Small intestine (tissue), 7 donors: ENCODE data around the gene EBP. TPM values are rescaled to one million over a fixed set of nuclear protein-coding genes. Genes with fewer than 3 reads are reported as not detected.

Experiments used
- DNase-seq, 2 donors: peaks; one replicate each; pipeline versions ENCODE4 v3.0.0 to v3.0.0-alpha.2; 2013
- FAIRE-seq: peaks from 2 replicates; lab custom pipeline; 2012; peaks lifted over from hg19 to GRCh38; lab: Jason Lieb, UNC
- H3K27ac ChIP-seq, 3 donors: one replicate each; pipeline ENCODE4 v1.5.1; 2013; ENCODE audit warnings: low read length in 2 of 3, mild to moderate bottlenecking in 2 of 3, control low read depth in 1 of 3, inconsistent platforms in 1 of 3, low read depth in 1 of 3, moderate library complexity in 1 of 3
- H3K27me3 ChIP-seq, 3 donors: one replicate each; pipeline ENCODE4 v1.6.1; 2013; ENCODE audit warnings: low read length in 3 of 3, inconsistent platforms in 1 of 3; ENCODE audit not compliant: control insufficient read depth in 3 of 3, insufficient read depth in 3 of 3
- H3K36me3 ChIP-seq, 3 donors: one replicate each; pipeline ENCODE4 v1.6.1; 2013; ENCODE audit warnings: low read length in 3 of 3, inconsistent platforms in 1 of 3, low read depth in 1 of 3, mild to moderate bottlenecking in 1 of 3, moderate library complexity in 1 of 3; ENCODE audit not compliant: control insufficient read depth in 3 of 3, insufficient read depth in 2 of 3
- H3K4me1 ChIP-seq, 3 donors: one replicate each; pipeline ENCODE4 v1.6.1; 2013; ENCODE audit warnings: low read length in 2 of 3, inconsistent platforms in 1 of 3, low read depth in 1 of 3, mild to moderate bottlenecking in 1 of 3, moderate library complexity in 1 of 3; ENCODE audit not compliant: control insufficient read depth in 3 of 3, insufficient read depth in 2 of 3
- H3K4me3 ChIP-seq, 3 donors: one replicate each; pipeline ENCODE4 v1.5.1; 2013; ENCODE audit warnings: low read length in 3 of 3, control low read depth in 1 of 3, inconsistent platforms in 1 of 3, low read depth in 1 of 3, mild to moderate bottlenecking in 1 of 3, moderate library complexity in 1 of 3
- H3K9me3 ChIP-seq, 2 donors: one replicate each; pipeline ENCODE4 v1.6.1; 2013; ENCODE audit warnings: low read depth in 1 of 2, low read length in 1 of 2; ENCODE audit not compliant: control insufficient read depth in 2 of 2, insufficient read depth in 1 of 2
- WGBS, 3 donors: extraction: QIAGEN DNeasy Blood & Tissue Kit; methylation state at CpG; one replicate each; pipeline ENCODE4 v1.1.7; 2013; 5-methylcytosine and 5-hydroxymethylcytosine counted together
- polyA plus RNA-seq, 4 donors: library from polyadenylated mRNA; stranded (reverse) in 3 of 4; unstranded in 1 of 4; fragments of 200-250 nt in 3 of 4; fragments of 120-200 nt in 1 of 4; gene quantifications; one replicate each; pipeline versions ENCODE4 v1.2.1 to v1.2.3, GENCODE V29; 2013
- donor health status: healthy with polysubstance abuse.
- donor health status: control.
- donor health status: control.
- donor health status: Bipolar disorder and iron deficiency.
- donor health status: healthy.

EBP gene
- polyA plus RNA-seq, 4 donors, result 92.9 to 298 (median 124) TPM

- Histone ChIP-seq H3K9me3 (no peaks in the 10 kb centered on the region), H3K36me3 (peaks cover 0 to 6% (median 0%) of the 10 kb centered on the region in 3 donors), H3K27me3 (no peaks in the 10 kb centered on the region), H3K4me3 (no peak overlapping the region), H3K4me1 (no peaks in the 10 kb centered on the region), H3K27ac (no peak overlapping the region)
- DNase-seq (no peak), FAIRE-seq (no peak)
- 82 to 93% (median 91%) methylated on average over 3 of the region's 3 CpGs for WGBS, 3 donors
These were observed 33.6 kb upstream of the EBP start for GRCh38 chrX:48488034-48488433.

- Histone ChIP-seq H3K27me3 (no peaks in the 10 kb centered on the region), H3K36me3 (peaks cover 0 to 2% (median 0%) of the 10 kb centered on the region in 3 donors), H3K4me1 (no peaks in the 10 kb centered on the region), H3K4me3 (no peak overlapping the region), H3K27ac (no peak overlapping the region), H3K9me3 (no peaks in the 10 kb centered on the region)
- DNase-seq (no peak), FAIRE-seq (no peak)
- 84 to 88% (median 87%) methylated on average over 6 to 9 of the region's 9 CpGs for WGBS, 3 donors
These were observed 32.3 kb upstream of the EBP start for GRCh38 chrX:48489296-48489695.

DNA sequence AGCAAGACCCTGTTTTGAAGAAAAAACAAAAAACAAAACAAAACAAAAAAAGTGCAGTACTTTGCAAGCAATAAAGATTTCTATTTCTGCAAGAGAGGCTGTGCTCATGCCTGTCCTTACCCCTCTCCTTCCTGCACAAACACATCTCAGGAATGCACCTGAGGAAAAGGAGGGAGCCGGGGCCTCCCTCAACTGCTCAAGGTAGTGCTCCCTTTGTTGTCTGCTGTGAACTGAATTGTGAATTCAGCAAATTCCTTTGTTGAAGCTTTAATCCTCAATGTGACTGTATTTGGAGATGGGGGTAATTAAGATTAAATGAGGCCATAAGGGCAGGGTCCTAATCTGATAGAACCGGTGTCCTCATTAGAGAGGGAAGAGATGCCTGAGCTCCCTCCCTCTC lies 31.7 kb upstream of the EBP start:
- Histone ChIP-seq H3K27me3 (no peaks in the 10 kb centered on the region), H3K4me3 (no peak overlapping the region), H3K27ac (no peak overlapping the region), H3K4me1 (no peaks in the 10 kb centered on the region), H3K36me3 (peaks cover 0 to 2% (median 0%) of the 10 kb centered on the region in 3 donors), H3K9me3 (no peaks in the 10 kb centered on the region)
- DNase-seq (no peak), FAIRE-seq (no peak)
- 40 to 73% (median 64%) methylated on average over 2 of the region's 2 CpGs for WGBS, 3 donors

DNA sequence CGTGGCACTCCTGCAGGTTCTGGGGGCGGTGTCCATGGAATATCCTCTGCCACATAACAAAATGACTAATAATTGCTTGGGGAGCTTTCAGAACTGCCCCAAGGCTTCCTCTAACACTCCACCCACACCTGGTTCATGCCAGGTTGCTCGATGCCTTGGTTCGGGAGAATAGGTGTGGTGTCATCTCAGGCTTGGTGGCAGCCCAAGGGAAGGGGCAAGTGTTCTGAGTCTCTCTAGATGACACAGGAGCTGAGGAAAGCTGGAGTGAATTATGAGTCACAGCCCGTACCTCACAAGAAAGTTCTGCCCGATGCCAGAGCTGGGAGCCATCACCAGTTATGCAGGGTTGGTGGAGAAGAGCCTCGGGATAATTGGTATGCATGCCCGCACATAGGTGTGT lies 30.9 kb upstream of the EBP start:
- 79 to 82% (median 81%) methylated on average over 8 of the region's 8 CpGs for WGBS, 3 donors
- Histone ChIP-seq H3K4me3 (no peak overlapping the region), H3K27me3 (no peaks in the 10 kb centered on the region), H3K9me3 (no peaks in the 10 kb centered on the region), H3K4me1 (no peaks in the 10 kb centered on the region), H3K27ac (no peak overlapping the region), H3K36me3 (peaks cover 0 to 2% (median 0%) of the 10 kb centered on the region in 3 donors)
- DNase-seq, result no peak
- no peak for FAIRE-seq

- Histone ChIP-seq H3K27me3 (no peaks in the 10 kb centered on the region), H3K4me3 (no peak overlapping the region), H3K4me1 (no peaks in the 10 kb centered on the region), H3K36me3 (peaks cover 0 to 2% (median 0%) of the 10 kb centered on the region in 3 donors), H3K27ac (no peak overlapping the region), H3K9me3 (no peaks in the 10 kb centered on the region)
- DNase-seq, result no peak
- no peak for FAIRE-seq
- 86 to 96% (median 95%) methylated on average over 9 of the region's 9 CpGs for WGBS, 3 donors
These were observed 29.8 kb upstream of the EBP start for GRCh38 chrX:48491809-48492208.

GRCh38 chrX:48492293-48492910 lies 29.2 kb upstream of the EBP start:
- no peaks in the 10 kb centered on the region for H3K27me3 ChIP-seq
- H3K4me3 ChIP-seq, result no peak overlapping the region
- H3K9me3 ChIP-seq, result no peaks in the 10 kb centered on the region
- no peak overlapping the region for H3K27ac ChIP-seq
- H3K4me1 ChIP-seq, result no peaks in the 10 kb centered on the region
- no peak for FAIRE-seq
- WGBS, 3 donors, result 73 to 80% (median 76%) methylated on average over 5 to 7 of the region's 7 CpGs
- peaks cover 0 to 1% (median 0%) of the 10 kb centered on the region in 3 donors for H3K36me3 ChIP-seq
- no peak for DNase-seq

GRCh38 chrX:48493890-48494364 lies 27.7 kb upstream of the EBP start:
- Histone ChIP-seq H3K36me3 (no peaks in the 10 kb centered on the region), H3K4me3 (no peak overlapping the region), H3K9me3 (no peaks in the 10 kb centered on the region), H3K27me3 (no peaks in the 10 kb centered on the region), H3K4me1 (no peaks in the 10 kb centered on the region), H3K27ac (no peak overlapping the region)
- WGBS, 3 donors, result 18 to 30% (median 26%) methylated on average over 10 of the region's 10 CpGs
- no peak for FAIRE-seq
- DNase-seq, result peak; percentile 15 to 37

DNA sequence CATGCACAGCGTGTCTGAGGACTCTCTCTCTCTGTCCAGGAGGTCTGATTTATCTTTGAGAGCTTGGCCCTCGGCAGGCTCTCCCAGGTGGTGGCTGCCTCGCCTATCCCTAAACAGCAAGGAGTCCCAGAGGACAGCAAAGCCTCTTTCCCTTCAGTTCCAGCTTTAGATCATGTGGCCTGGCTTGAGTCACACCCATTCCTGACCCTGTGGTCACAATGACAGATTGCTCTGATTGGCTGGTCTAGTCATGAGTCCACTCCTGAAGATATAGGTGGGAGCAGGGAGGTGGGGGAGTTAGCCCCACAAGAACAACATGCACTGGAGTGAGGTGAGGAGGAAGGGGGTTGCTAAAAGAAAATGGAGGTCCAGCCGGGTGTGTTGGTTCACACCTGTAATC lies 24.9 kb upstream of the EBP start:
- Histone ChIP-seq H3K4me1 (no peaks in the 10 kb centered on the region), H3K4me3 (no peak overlapping the region), H3K36me3 (peaks cover 0 to 3% (median 0%) of the 10 kb centered on the region in 3 donors), H3K9me3 (no peaks in the 10 kb centered on the region), H3K27ac (no peak overlapping the region), H3K27me3 (no peaks in the 10 kb centered on the region)
- WGBS, 3 donors, result 66 to 85% (median 79%) methylated on average over 3 to 4 of the region's 4 CpGs
- DNase-seq, result no peak
- FAIRE-seq, result no peak

- no peak overlapping the region for H3K27ac ChIP-seq
- H3K36me3 ChIP-seq, result peaks cover 0 to 3% (median 0%) of the 10 kb centered on the region in 3 donors
- no peaks in the 10 kb centered on the region for H3K9me3 ChIP-seq
- FAIRE-seq, result no peak
- DNase-seq, result no peak
- 58 to 76% (median 71%) methylated on average over 5 of the region's 5 CpGs for WGBS, 3 donors
- no peaks in the 10 kb centered on the region for H3K4me1 ChIP-seq
- no peaks in the 10 kb centered on the region for H3K27me3 ChIP-seq
- H3K4me3 ChIP-seq, result no peak overlapping the region
These were observed 23.7 kb upstream of the EBP start for GRCh38 chrX:48497871-48498270.
